HCT116 (cell line): ENCODE data around the gene ABHD12. TPM values are rescaled to one million over a fixed set of nuclear protein-coding genes. Genes with fewer than 3 reads are reported as not detected.

Experiments
- ATAC-seq: fragments of 200-7000 bp; cut with Tn5 transposase; 2 replicates; pipeline ENCODE4 v1.9.1; 2020; ENCODE audit warnings: mild to moderate bottlenecking, moderate library complexity
- BruUV-seq: library from RNA; stranded (reverse); fragments of 400-500 nt; replicated peaks from 2 replicates; lab custom pipeline; 2021; lab: Mats Ljungman, UMichigan
- CTCF ChIA-PET: fragments of 300-600 bp; sonication (Branson Sonifier 250); formaldehyde crosslinking; loops from one replicate; lab custom pipeline; 2021; ENCODE audit warnings: antibody characterized with exemption; lab: Charles Lee
- POLR2A ChIA-PET: fragments of 300-600, 350-600 bp; sonication (Branson Sonifier 250); formaldehyde crosslinking; loops from one replicate; lab custom pipeline; 2021; ENCODE audit warnings: antibody characterized with exemption; lab: Charles Lee
- RAD21 ChIA-PET, 2 experiments: fragments of 300-600 bp; sonication (Branson Sonifier 250); formaldehyde crosslinking; loops; one replicate each; lab custom pipeline; 2023; ENCODE audit warnings: low total read pairs in 2 of 2; ENCODE audit not compliant: uncharacterized antibody in 2 of 2, unreplicated experiment in 2 of 2, low non-redundant PET in 1 of 2; lab: Charles Lee
- DNase-seq: peaks from one replicate; pipeline ENCODE4 v3.0.0-alpha.2; 2010; ENCODE audit warnings: low read depth, low spot score
- H2AFZ ChIP-seq: fragments of 200-600 bp; shearing (Covaris generic), sonication (generic); 2 replicates; pipeline ENCODE4 v1.6.1; 2017; ENCODE audit warnings: low read depth, mixed run types, mixed read lengths, antibody characterized with exemption, low read length; ENCODE audit not compliant: poor library complexity, severe bottlenecking
- H3K27ac ChIP-seq: 2 replicates; pipeline ENCODE4 v1.5.1; 2012; ENCODE audit warnings: low read depth, low read length
- H3K27me3 ChIP-seq: fragments of 200-600 bp; sonication (generic); 2 replicates; pipeline ENCODE4 v1.6.1; 2016; ENCODE audit warnings: mixed run types, low read length, mixed read lengths; ENCODE audit not compliant: insufficient read depth
- H3K36me3 ChIP-seq, 2 experiments: fragments of 200-500 bp in 1 of 2; fragments of 200-600 bp in 1 of 2; sonication (Bioruptor generic) in 1 of 2; sonication (generic) in 1 of 2; 2 replicates each; pipeline versions ENCODE4 v1.5.1 to v1.6.1; 2014 to 2016; ENCODE audit warnings: low read length in 2 of 2, inconsistent platforms in 1 of 2, mixed read lengths in 1 of 2, mixed run types in 1 of 2; ENCODE audit not compliant: insufficient read depth in 2 of 2, control insufficient read depth in 1 of 2
- H3K4me1 ChIP-seq, 2 experiments: fragments of 200-600 bp in 1 of 2; sonication (generic) in 1 of 2; 2 replicates each; pipeline versions ENCODE4 v1.5.1 to v1.6.1; 2012 to 2017; ENCODE audit warnings: low read length in 2 of 2, inconsistent platforms in 1 of 2, mild to moderate bottlenecking in 1 of 2, mixed read lengths in 1 of 2, mixed run types in 1 of 2, moderate library complexity in 1 of 2; ENCODE audit not compliant: insufficient read depth in 2 of 2, control insufficient read depth in 1 of 2
- H3K4me2 ChIP-seq: fragments of 200-600 bp; sonication (generic); 2 replicates; pipeline ENCODE4 v1.6.1; 2017; ENCODE audit warnings: mixed run types, low read length, mixed read lengths
- H3K4me3 ChIP-seq, 2 experiments: fragments of 200-600 bp in 1 of 2; sonication (generic) in 1 of 2; replicated peaks in 1 of 2; 2 replicates each; pipeline ENCODE4 v1.5.1; 2011 to 2016; ENCODE audit warnings: low read length in 2 of 2, control low read depth in 1 of 2, low read depth in 1 of 2, mild to moderate bottlenecking in 1 of 2, mixed read lengths in 1 of 2, mixed run types in 1 of 2
- H3K79me2 ChIP-seq: fragments of 200-600 bp; sonication (generic); 2 replicates; pipeline ENCODE4 v1.6.1; 2017; ENCODE audit warnings: mild to moderate bottlenecking, mixed run types, low read length, moderate library complexity, mixed read lengths; ENCODE audit not compliant: insufficient read depth
- H3K9ac ChIP-seq: fragments of 200-600 bp; sonication (generic); 2 replicates; pipeline ENCODE4 v1.6.1; 2016; ENCODE audit warnings: low read length, mixed read lengths
- H3K9me2 ChIP-seq: fragments of 200-600 bp; sonication (generic), shearing (Covaris generic); 2 replicates; pipeline ENCODE4 v1.6.1; 2017; ENCODE audit warnings: mixed run types, mild to moderate bottlenecking, moderate library complexity; ENCODE audit not compliant: insufficient read depth
- H3K9me3 ChIP-seq, 2 experiments: fragments of 200-500 bp in 1 of 2; fragments of 200-600 bp in 1 of 2; sonication (Bioruptor generic) in 1 of 2; sonication (generic) in 1 of 2; 2 replicates each; pipeline ENCODE4 v1.6.1; 2014 to 2017; ENCODE audit warnings: low read length in 2 of 2, mixed read lengths in 2 of 2, inconsistent platforms in 1 of 2, low read depth in 1 of 2, mild to moderate bottlenecking in 1 of 2, mixed run types in 1 of 2, moderate library complexity in 1 of 2; ENCODE audit not compliant: control insufficient read depth in 1 of 2, insufficient read depth in 1 of 2
- H4K20me1 ChIP-seq: fragments of 200-600 bp; sonication (generic), shearing (Covaris generic); 2 replicates; pipeline ENCODE4 v1.6.1; 2017; ENCODE audit warnings: mixed run types, mild to moderate bottlenecking, moderate library complexity; ENCODE audit not compliant: insufficient read depth
- CBX3 ChIP-seq: IDR thresholded peaks from 2 replicates; pipeline ENCODE4 v1.6.1; 2012; ENCODE audit warnings: low read depth
- CEBPB ChIP-seq: IDR thresholded peaks from 2 replicates; pipeline ENCODE4 v1.6.1; 2012; ENCODE audit warnings: low read depth
- CTCF ChIP-seq, 3 experiments: fragments of 200-600 bp in 1 of 3; sonication (generic) in 1 of 3; IDR thresholded peaks in 2 of 3; conservative IDR thresholded peaks in 1 of 3; 2 replicates each; pipeline ENCODE4 v1.5.1; 2012 to 2017; ENCODE audit warnings: low read depth in 2 of 3, low read length in 2 of 3, antibody characterized with exemption in 1 of 3, borderline replicate concordance in 1 of 3, control low read depth in 1 of 3, mild to moderate bottlenecking in 1 of 3, mixed read lengths in 1 of 3, mixed run types in 1 of 3, moderate library complexity in 1 of 3; ENCODE audit not compliant: insufficient read depth in 1 of 3
- EGR1 ChIP-seq: IDR thresholded peaks from 2 replicates; pipeline ENCODE4 v1.6.1; 2012; ENCODE audit warnings: low read depth
- ELF1 ChIP-seq: IDR thresholded peaks from 2 replicates; pipeline ENCODE4 v1.6.1; 2012; ENCODE audit warnings: low read depth, borderline replicate concordance
- EZH2phosphoT487 ChIP-seq: fragments of 200-600 bp; IDR thresholded peaks from 2 replicates; pipeline ENCODE4 v1.6.1; 2018; ENCODE audit warnings: antibody characterized with exemption, borderline replicate concordance
- MAX ChIP-seq: IDR thresholded peaks from 2 replicates; pipeline ENCODE4 v1.6.1; 2012
- POLR2A ChIP-seq: IDR thresholded peaks from 2 replicates; pipeline ENCODE4 v1.7.0; 2011; ENCODE audit warnings: borderline replicate concordance; ENCODE audit not compliant: insufficient read depth, insufficient read length; ENCODE audit errors: extremely low read depth
- POLR2AphosphoS5 ChIP-seq: IDR thresholded peaks from 2 replicates; pipeline ENCODE4 v1.6.1; 2011; ENCODE audit warnings: mild to moderate bottlenecking, low read depth, low read length, moderate library complexity
- REST ChIP-seq: IDR thresholded peaks from 2 replicates; pipeline ENCODE4 v1.6.1; 2012; ENCODE audit warnings: low read depth
- SP1 ChIP-seq: IDR thresholded peaks from 2 replicates; pipeline ENCODE4 v1.6.1; 2012; ENCODE audit warnings: low read depth
- SRF ChIP-seq: IDR thresholded peaks from 2 replicates; pipeline ENCODE4 v1.6.1; 2012; ENCODE audit warnings: low read depth
- YY1 ChIP-seq: IDR thresholded peaks from 2 replicates; pipeline ENCODE4 v1.6.1; 2011; ENCODE audit warnings: low read length, low read depth, moderate library complexity, mild to moderate bottlenecking; ENCODE audit not compliant: insufficient replicate concordance; ENCODE audit errors: extremely low read depth
- ZBTB33 ChIP-seq: IDR thresholded peaks from 2 replicates; pipeline ENCODE4 v1.6.1; 2011; ENCODE audit warnings: mild to moderate bottlenecking, low read length, moderate library complexity; ENCODE audit not compliant: insufficient replicate concordance; ENCODE audit errors: extremely low read depth
- ZFX ChIP-seq: fragments of 450-650 bp; IDR thresholded peaks from 2 replicates; pipeline ENCODE4 v1.6.1; 2017
- intact Hi-C: fragments of 100-400 bp; cut with micrococcal nuclease; formaldehyde crosslinking; loops from 2 replicates; pipeline ENCODE4 v1.10.0; 2022
- total RNA-seq: library from RNA; stranded (reverse); gene quantifications from one replicate; pipeline ENCODE4 v1.2.1, GENCODE V29; 2021; ENCODE audit not compliant: unreplicated experiment

Gene ABHD12
- total RNA-seq, 1 experiment from 2014 or later = 31.7 TPM

GRCh38 chr20:25378884-25379733, 11.5 kb downstream of the ABHD12 start (continued):
- no peak for TF ChIP-seq SRF
- no peak for TF ChIP-seq ELF1
- no peak for TF ChIP-seq POLR2AphosphoS5
- no peak for TF ChIP-seq POLR2A
- no peak for TF ChIP-seq ZFX

- ChIA-PET CTCF (no interaction called here), POLR2A (no interaction called here), RAD21 (no interaction called here)
- H3K9me2 ChIP-seq = no peaks in the 10 kb centered on the region
- H3K36me3 ChIP-seq = peaks cover 0 to 2% of the 10 kb centered on the region in 2 experiments; a peak in 1 of 4 replicates
- H3K4me3 ChIP-seq = no peak overlapping the region
- DNase-seq (no peak), ATAC-seq (no peak)
- BruUV-seq = no TSS peak
- H3K9ac ChIP-seq = no peak overlapping the region
- no peak overlapping the region for H3K27ac ChIP-seq
- H2AFZ ChIP-seq = no peak overlapping the region
- H3K27me3 ChIP-seq = no peaks in the 10 kb centered on the region
- H3K9me3 ChIP-seq = no peaks in the 10 kb centered on the region
- H3K4me1 ChIP-seq = peaks cover 0 to 3% of the 10 kb centered on the region in 2 experiments; a peak in 1 of 4 replicates
- no peaks in the 10 kb centered on the region for H4K20me1 ChIP-seq
- no peak overlapping the region for H3K4me2 ChIP-seq
- H3K79me2 ChIP-seq = peaks cover 47% of the 10 kb centered on the region
- intact Hi-C loops = no loop called here
- TF ChIP-seq CEBPB (no peak), SP1 (no peak), MAX (no peak), ZFX (no peak), CTCF (IDR thresholded peaks at IDR 0.05 in 2 of 3, conservative IDR thresholded peaks at IDR 0.05 in 1 of 3; ENCODE audit: borderline replicate concordance in 1 of 3, insufficient read depth in 1 of 3, low read depth in 2 of 3, low read length in 2 of 3) (no peak), CBX3 (no peak), ZBTB33 (no peak), REST (no peak), EZH2phosphoT487 (no peak), POLR2AphosphoS5 (no peak), YY1 (no peak), SRF (no peak), EGR1 (no peak)
Measured at GRCh38 chr20:25378189-25378883, 12.3 kb downstream of the ABHD12 start.
